ENCODE results near the gene MMP2. TPM values are rescaled to one million over a fixed set of nuclear protein-coding genes. Genes with fewer than 3 reads are reported as not detected.

The MMP2 gene
- total RNA-seq, 1 donor from 2014 or later, result 14.1 TPM

DNA sequence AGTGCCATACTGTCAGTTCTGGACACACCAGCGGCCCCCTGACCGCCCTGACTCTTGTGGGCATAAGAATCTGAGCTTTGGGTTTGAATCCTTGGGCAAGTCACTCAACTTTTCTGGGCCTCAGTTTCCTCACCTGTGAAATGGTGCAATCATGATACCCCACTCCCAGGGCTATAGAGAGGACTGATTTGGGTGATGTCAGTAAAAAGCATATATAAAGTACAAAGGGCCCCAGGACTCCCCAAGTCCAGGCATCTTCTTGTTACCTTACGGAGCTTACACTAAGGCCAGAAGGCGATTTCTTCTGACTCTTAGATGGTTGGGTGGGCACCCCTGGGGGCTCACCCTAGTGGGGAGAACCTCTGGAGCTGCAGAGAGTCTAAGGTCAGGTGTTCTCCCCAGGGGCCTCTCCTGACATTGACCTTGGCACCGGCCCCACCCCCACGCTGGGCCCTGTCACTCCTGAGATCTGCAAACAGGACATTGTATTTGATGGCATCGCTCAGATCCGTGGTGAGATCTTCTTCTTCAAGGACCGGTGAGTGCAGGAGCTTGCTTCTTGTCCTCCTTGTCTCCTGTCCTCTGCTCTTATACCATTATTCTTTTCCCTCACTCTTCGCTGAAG is 13.9 kb downstream of the MMP2 start:
- DNase-seq (ENCODE audit: low read depth in 2 of 2), result no peak

DNA sequence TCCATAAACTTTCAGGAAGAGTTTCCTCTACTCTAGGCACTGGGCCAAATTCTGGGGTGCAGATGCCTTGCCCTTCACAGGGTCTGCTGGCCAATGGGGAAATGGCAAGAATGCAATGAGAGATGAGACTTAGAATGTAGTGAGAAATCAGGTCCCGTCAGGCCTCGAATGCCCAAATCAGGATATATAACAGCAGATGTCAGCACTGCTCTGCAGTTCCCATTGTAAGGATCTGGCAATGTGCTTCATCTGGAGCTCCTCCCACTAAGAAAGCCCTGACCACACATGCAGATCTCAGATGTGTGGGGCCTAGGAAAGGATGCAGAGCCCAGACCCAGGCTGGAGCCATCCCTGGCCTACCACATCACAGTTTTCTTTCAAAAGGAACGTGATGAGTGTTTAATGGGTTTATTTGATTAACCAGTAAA is 16.0 kb downstream of the MMP2 start:
- DNase-seq (ENCODE audit: low read depth in 2 of 2), result peak; percentile 47 to 90

DNA sequence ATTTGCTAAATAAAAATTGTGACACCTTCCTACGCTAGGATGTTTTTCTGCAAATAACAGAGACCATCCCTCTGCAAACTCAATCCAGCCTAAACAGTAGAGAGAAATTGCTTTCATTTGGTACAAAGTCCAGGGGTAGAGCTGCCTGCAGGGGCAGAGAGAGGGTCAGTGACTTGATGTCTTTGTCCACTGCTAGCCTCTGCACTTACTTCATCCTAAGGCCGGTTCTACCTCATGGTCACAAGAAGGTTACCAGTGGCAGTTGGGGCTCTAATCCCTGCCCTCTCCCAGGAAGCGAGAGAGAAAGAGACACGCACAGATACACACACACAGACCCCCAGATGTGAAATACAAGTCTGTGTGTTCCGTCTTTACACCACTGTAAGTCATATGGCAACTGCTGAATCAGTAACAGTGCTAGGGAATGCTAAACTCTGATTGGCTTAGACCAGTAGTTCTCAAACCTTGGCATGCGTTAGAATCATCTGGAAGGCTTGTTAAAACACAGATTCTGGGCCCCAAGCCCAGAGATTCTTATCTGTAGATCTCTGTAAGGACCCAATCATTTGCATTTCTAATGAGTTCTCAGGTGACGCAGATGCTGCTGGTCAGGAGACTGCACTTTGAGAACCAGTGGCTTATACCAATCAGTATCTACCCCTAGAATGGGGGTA is 16.8 kb downstream of the MMP2 start:
- peak in 1 of 2 donors; percentile 55 for DNase-seq (ENCODE audit: low read depth in 2 of 2)

DNA sequence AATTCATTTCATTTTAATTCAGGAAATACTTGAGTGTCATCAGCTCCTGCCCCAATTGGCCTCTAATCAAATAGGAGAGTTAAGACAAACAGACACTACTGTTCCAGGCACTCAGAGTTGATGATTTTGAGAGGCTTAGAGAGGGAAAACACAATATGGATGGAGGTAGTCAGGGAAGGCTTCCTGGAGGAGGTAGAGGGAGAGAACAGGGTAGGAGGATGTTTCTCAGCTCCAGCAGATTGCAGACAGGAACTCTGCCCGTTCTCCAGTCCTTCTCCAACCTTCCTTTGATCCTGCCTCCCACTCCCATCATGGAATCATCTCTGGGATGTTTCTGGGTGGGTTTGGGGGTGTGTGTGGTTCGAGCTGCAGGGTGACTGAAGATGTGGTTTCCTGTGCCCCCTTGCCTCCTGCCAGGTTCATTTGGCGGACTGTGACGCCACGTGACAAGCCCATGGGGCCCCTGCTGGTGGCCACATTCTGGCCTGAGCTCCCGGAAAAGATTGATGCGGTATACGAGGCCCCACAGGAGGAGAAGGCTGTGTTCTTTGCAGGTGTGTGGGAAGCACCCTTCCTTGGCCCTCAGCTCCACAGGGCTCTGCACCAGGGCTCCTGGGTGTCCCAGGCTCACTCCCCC is 17.6 kb downstream of the MMP2 start:
- DNase-seq (ENCODE audit: low read depth in 2 of 2), result no peak

DNA sequence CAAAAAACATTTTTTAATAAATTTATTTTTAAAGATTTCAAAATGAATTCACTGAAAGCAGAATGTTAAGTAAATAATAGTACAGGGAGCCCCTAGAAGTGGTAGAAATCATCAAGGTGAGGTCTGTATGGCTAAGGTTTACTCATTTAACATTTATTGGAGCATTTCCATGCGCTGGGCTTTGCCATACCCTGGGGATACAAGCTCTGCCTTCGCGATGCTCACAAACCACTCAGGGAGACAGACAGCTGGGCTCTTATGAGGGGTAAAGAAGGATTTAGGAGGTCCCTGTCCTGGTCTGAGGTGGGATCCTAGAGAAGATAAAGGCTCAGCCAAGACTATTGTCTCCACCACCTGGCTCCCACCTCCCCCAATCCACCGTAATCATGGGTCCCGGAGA is 18.6 kb downstream of the MMP2 start:
- DNase-seq (ENCODE audit: low read depth in 2 of 2), result no peak

DNA sequence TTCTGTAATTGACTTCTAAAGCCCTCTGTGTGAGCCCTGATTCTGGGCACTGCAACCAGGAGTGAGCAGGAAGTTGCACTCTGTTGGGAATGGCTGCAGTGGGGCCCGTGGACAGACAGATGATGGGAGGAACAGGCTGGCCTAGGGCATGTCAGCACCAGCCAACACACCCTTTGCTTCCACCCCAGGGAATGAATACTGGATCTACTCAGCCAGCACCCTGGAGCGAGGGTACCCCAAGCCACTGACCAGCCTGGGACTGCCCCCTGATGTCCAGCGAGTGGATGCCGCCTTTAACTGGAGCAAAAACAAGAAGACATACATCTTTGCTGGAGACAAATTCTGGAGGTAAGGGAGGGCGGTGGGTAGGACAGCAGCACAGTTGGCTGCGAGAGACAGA is 19.1 kb downstream of the MMP2 start:
- no peak for DNase-seq (ENCODE audit: low read depth in 2 of 2)

DNA sequence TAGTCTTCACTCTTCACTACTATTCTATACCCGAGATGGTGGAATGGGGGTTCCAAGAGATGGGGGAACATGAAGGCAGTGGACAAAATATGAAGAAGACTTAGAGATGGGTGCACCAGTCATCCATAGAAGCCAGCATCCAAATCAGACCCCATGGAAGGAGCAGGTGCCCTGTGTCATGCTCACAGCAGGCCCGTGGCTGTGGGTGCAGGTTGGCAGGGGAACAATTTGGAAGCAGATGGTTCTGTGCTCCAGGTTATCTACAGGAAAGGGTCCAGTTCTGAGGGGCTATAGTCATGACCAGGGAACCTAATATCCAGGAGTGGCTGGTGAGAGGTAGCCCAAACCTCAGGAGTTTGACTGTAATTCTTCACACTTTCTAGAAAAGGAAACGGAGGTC is 20.3 kb downstream of the MMP2 start:
- no peak for DNase-seq (ENCODE audit: low read depth in 2 of 2)

DNA sequence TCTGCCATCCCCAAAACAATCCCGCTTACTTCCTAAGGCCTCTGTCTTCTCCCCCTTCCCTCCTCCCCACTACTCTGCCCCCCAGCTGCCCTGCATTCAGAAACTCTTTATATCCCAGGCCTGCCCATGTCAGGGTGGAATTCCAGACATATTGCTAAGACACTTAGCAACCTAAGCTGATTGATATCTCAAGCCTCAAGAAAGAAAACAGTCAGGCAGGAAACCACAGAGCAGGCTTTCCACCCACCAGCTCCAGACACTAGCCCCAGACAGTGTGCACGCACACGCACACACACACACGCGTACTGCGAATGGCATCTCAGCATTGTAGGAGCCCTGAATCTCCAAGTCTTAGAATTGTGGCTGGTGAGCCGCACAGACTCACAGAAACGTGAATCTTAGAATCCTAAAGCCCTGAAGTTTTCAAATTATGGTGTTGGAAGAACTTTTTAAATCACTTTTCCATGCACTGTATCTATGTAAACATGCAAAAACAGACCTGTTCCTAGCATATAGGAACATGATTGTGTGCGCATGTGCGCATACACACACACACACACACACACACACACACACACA is 21.0 kb downstream of the MMP2 start:
- peak in 1 of 2 donors; percentile 98 for DNase-seq (ENCODE audit: low read depth in 2 of 2)

DNA sequence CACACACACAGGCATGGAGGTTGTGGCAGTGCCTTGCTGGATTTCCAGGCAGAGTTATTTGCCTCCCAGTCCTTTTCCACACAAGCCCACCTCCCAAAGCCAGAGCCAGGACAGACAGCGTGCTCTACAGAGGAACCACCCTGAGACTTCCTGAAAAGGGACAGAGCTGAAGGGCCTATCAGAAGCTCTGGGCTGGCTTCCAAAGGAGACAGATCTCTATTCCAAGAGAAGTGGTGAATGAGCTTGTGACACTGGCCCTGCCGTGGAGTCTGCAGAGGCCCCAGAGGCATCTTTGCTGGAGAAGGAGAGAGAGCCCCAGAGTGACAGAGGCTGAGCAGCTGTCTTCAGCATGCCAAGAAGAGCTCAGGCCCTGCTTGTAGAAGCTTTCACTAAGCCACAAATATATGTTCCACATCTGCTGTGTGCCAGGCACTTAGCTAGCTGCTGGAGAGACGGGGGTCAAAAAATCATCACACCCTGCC is 21.6 kb downstream of the MMP2 start:
- peak in 1 of 2 donors; percentile 59 for DNase-seq (ENCODE audit: low read depth in 2 of 2)

DNA sequence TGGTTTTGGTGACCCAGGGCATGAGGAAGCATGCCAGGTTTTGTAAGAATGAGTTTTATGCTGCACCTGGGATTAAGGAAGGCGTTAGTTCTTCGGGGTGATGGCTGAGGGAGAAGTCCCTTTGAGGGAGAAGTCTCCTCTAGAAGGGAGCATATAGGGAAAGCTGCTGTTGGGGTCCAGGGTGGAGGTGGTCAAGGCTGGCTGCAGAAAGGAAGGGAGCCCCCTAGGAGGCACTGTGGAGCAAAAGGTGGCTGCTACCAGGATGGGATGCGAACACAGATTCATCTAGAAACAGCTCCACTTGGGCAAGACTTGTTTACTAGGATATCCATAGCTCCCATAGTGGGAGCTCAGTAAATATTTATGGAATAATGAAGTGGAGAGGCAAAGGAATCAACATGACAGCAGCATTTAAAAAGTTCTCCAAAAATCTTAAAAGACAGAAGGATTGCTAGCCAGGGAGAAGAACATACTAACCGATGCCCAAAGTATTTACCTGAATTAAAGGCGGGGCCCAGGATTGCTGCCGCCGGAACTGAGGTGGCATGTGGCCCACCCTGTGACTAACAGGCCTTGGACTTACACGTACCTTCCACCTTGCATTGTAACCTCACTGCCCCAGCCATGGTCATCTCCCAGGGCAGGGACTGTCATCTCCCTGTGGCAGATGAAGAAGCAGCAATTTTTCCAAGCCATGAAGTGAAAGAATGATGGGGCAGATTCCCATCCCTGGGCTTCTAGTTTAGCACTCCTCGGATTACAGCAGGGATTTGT is 22.7 kb downstream of the MMP2 start:
- peak; percentile 9 to 33 for DNase-seq (ENCODE audit: low read depth in 2 of 2)

DNA sequence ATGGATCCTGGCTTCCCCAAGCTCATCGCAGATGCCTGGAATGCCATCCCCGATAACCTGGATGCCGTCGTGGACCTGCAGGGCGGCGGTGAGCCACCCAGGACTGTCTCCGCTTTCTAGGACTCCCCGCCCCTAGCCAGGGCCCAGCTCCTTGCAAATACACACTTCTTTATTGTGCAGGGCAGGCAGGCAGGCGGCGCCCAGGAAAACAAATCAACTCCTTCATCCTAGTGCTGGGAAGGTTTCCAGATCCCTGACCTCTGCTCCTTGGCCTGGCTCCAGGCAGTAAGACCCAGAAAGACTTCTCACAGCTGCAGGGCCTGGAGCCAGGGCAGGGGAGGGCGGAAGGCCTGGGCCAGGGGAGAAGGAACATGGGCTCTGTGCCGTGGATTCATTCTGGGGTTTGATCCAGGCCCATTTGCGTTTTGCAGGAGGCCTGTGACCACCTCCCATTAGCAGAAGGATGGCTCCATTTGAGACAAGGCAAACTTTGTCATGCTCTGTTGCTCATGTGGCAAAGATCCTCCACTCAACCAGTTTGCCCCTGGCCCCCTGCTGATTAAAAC is 23.9 kb downstream of the MMP2 start:
- peak in 1 of 2 donors; percentile 74 for DNase-seq (ENCODE audit: low read depth in 2 of 2)

DNA sequence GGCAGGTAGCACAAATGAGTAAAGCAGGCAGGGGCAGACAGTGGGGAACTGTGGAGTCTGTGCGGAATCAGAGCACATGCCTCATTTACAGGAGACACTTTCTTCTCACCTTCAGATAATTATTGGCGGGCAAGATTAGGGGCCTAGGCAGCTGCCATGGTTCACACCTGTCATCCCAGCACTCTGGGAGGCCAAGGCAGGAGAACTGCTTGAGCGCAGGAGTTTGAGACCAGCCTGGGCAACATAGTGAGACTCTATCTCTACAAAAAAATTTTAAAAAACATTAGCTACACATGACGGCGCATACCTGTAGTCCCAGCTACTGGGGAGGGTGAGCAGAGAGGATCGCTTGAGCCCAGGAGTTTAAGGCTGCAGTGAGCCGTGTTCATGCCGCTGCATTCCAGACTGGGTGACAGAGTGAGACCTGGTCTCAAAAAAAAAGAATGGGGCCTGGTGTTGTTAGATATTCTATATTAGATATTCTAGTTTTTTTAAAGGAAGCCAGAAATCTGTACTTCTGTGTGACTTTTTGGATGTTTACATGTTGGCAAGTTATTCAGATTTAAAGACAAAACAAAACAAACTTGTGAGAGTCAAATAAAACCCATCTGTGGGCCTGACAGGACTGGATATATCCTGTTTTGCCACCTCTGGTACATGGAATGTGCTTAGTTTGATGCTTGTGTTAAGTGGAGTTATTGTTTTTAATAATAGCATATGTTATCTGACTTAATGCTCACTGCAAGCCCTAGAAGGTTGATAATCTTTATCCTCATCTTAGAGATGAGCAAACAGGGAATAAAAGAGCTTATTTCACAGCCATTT is 24.9 kb downstream of the MMP2 start:
- no peak for DNase-seq (ENCODE audit: low read depth in 2 of 2)

DNA sequence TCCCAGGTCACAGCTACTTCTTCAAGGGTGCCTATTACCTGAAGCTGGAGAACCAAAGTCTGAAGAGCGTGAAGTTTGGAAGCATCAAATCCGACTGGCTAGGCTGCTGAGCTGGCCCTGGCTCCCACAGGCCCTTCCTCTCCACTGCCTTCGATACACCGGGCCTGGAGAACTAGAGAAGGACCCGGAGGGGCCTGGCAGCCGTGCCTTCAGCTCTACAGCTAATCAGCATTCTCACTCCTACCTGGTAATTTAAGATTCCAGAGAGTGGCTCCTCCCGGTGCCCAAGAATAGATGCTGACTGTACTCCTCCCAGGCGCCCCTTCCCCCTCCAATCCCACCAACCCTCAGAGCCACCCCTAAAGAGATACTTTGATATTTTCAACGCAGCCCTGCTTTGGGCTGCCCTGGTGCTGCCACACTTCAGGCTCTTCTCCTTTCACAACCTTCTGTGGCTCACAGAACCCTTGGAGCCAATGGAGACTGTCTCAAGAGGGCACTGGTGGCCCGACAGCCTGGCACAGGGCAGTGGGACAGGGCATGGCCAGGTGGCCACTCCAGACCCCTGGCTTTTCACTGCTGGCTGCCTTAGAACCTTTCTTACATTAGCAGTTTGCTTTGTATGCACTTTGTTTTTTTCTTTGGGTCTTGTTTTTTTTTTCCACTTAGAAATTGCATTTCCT is 26.5 kb downstream of the MMP2 start:
- DNase-seq (ENCODE audit: low read depth in 2 of 2), result no peak

DNA sequence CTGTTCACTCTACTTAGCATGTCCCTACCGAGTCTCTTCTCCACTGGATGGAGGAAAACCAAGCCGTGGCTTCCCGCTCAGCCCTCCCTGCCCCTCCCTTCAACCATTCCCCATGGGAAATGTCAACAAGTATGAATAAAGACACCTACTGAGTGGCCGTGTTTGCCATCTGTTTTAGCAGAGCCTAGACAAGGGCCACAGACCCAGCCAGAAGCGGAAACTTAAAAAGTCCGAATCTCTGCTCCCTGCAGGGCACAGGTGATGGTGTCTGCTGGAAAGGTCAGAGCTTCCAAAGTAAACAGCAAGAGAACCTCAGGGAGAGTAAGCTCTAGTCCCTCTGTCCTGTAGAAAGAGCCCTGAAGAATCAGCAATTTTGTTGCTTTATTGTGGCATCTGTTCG is 27.1 kb downstream of the MMP2 start:
- no peak for DNase-seq (ENCODE audit: low read depth in 2 of 2)

DNA sequence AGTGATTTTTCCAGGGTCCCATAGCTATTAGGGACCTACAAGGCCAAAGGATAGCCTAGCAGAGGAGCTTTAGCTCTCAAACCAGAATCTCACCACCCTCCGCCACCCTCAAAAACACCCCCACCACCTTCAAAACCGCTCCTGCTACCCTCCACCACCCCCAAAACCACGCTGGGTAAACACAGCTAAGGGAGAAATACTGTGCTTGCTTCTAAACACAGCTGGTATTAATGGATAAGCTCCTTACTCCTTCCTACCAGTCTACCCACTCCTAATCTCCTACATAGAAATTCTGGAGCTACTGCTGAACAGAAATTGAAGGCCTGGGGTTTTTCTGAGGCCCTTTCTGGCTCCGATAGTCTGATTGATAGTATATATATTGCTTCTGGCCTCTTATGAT is 27.7 kb downstream of the MMP2 start:
- no peak for DNase-seq (ENCODE audit: low read depth in 2 of 2)

DNA sequence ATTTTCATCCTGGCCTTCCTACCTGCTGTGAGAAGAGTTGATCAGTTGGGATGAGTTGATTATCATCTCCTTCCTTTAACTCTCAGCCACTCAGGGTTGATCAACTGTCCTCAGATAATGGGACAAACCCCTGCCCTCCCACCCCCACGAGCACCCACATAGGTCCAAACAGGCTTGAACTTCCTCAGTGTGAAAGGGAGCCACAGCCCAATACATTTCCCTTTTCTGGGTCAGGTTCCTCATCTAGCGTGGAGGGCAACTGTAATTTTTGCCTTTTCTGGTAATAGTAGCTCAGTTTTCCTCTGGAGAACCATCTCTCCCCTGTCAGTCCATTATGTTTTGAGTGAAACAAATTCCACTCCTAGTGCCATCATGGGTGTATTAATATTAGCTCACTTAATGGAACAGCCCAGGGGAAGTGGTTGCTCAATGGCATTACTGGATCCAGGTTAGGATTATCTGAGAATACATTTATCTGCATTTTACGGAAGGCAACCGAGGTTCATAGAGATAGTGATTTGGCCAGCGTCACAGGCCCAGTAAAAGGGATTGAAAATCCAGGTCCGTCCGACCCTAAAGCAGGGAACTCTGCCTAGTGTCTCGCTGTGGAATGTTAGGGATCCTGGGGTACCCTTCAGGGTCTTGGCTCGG is 29.4 kb downstream of the MMP2 start:
- DNase-seq (ENCODE audit: low read depth in 2 of 2), result no peak

DNA sequence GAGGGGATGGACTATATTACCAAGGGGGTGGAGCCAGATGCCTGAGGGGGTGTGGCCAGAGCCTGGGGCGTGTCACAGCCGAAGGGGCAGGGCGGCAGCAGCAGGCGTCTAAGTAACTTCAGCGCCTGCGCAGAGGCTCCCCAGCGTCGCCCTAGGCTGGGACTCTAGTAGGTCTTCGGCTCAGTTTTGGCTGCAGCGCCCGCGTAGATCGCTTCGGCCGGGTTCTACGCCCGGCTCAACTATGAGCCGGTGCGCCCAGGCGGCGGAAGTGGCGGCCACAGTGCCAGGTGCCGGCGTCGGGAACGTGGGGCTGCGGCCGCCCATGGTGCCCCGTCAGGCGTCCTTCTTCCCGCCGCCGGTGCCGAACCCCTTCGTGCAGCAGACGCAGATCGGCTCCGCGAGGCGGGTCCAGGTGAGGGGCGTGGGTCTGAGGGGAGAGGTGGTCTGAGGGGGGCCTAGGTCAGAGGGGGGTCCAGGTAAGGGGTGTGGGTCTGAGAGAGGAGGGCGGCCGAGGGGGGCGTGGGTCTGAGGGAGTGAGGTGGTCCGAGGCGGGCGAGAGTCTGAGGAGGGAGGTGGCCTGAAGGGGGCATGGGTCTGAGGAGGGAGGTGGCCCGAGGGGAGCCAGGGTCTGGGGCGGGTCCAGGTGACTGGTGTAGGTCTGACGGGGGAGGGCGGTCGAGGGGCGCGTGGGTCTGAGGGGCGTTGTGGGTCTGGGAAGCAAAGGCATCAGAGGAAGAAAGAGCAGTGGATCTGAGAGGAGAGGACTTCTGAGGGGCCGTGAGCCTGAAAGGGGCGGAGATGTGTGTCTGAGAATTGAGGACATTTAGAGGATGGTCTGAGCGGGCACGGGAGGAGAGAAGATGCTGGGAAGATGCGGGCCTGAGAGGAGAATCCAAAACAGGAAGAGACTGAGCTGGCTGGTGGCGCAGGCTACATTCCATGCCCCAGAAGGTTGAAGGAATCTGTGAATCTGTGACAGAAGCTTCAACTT is 30.2 kb downstream of the MMP2 start, which contains the start of gene LPCAT2:
Gene LPCAT2 (plus strand): TSS at position 132 of the 991 bp plus-strand sequence. CDS start 110 bp downstream, at position 242.
- peak; percentile 62 to 91 for DNase-seq (ENCODE audit: low read depth in 2 of 2)
